K562 (cell line): ENCODE measurements around the gene GPER1. TPM values are rescaled to one million over a fixed set of nuclear protein-coding genes. Genes with fewer than 3 reads are reported as not detected.

Experiments
- CEBPB ChIP-seq: fragments of 450-650 bp; IDR thresholded peaks from 2 replicates; pipeline ENCODE4 v1.6.1; 2016; ENCODE audit warnings: missing genetic modification characterization, missing compliant biosample characterization
- EWSR1 ChIP-seq: fragments of 450-650 bp; IDR thresholded peaks from 2 replicates; pipeline ENCODE4 v1.6.1; 2018; ENCODE audit warnings: borderline replicate concordance, mild to moderate bottlenecking, low read depth, moderate library complexity; ENCODE audit not compliant: partially characterized antibody
- FOS ChIP-seq: IDR thresholded peaks from 3 replicates; pipeline ENCODE4 v1.6.1; 2011; ENCODE audit not compliant: insufficient read length; ENCODE audit errors: extremely low read depth
- LEF1 ChIP-seq: fragments of 450-650 bp; IDR thresholded peaks from 2 replicates; pipeline ENCODE4 v1.6.1; 2016; ENCODE audit warnings: mild to moderate bottlenecking
- MAZ ChIP-seq, 2 experiments: fragments of 450-650 bp in 1 of 2; sonication (generic) in 1 of 2; formaldehyde crosslinking; IDR thresholded peaks in 1 of 2; conservative IDR thresholded peaks in 1 of 2; 2 replicates each; pipeline versions ENCODE4 v1.4.0 to v1.5.0; 2020; ENCODE audit warnings: mild to moderate bottlenecking in 1 of 2, missing genetic modification reagents in 1 of 2
- MED1 ChIP-seq: sonication (generic); formaldehyde crosslinking; IDR thresholded peaks from 2 replicates; pipeline ENCODE4 v1.8.1; 2023; ENCODE audit warnings: missing genetic modification reagents, borderline replicate concordance
- MYC ChIP-seq, 2 experiments: fragments of 250-450 bp in 1 of 2; sonication (Bioruptor Pico) in 1 of 2; IDR thresholded peaks; 2 replicates each; pipeline versions ENCODE4 v1.5.1 to v1.6.1; 2012 to 2021; ENCODE audit warnings: low read depth in 2 of 2, borderline replicate concordance in 1 of 2, improper control_type of control experiment in 1 of 2, low read length in 1 of 2, mild to moderate bottlenecking in 1 of 2, moderate library complexity in 1 of 2
- RB1 ChIP-seq: fragments of 450-650 bp; IDR thresholded peaks from 2 replicates; pipeline ENCODE4 v1.6.1; 2017; ENCODE audit warnings: low read depth, mild to moderate bottlenecking
- RHOXF2B ChIP-seq: fragments of 250-450 bp; sonication (Bioruptor Pico); conservative IDR thresholded peaks from 2 replicates; pipeline ENCODE4 v1.5.1; 2021
- SMAD1 ChIP-seq: fragments of 150-350 bp; IDR thresholded peaks from 2 replicates; pipeline ENCODE4 v1.6.1; 2014; ENCODE audit warnings: low read length, low read depth; ENCODE audit not compliant: partially characterized antibody
- SOX6 ChIP-seq: fragments of 450-650 bp; IDR thresholded peaks from 2 replicates; pipeline ENCODE4 v1.6.1; 2014; ENCODE audit warnings: mild to moderate bottlenecking
- TCF3 ChIP-seq: sonication (generic); formaldehyde crosslinking; IDR thresholded peaks from 2 replicates; pipeline ENCODE4 v1.4.0; 2020; ENCODE audit warnings: mild to moderate bottlenecking, missing genetic modification reagents
- TCFL5 ChIP-seq: fragments of 250-450 bp; sonication (Bioruptor Pico); conservative IDR thresholded peaks from 2 replicates; pipeline ENCODE4 v1.6.1; 2021; ENCODE audit warnings: mild to moderate bottlenecking, moderate library complexity, matching md5 sums
- ZNF184 ChIP-seq: sonication (generic); formaldehyde crosslinking; IDR thresholded peaks from 2 replicates; pipeline ENCODE4 v1.5.0; 2020; ENCODE audit warnings: missing genetic modification reagents
- ZNF561 ChIP-seq: fragments of 450-650 bp; formaldehyde crosslinking; conservative IDR thresholded peaks from 2 replicates; pipeline ENCODE4 v1.4.0; 2020; ENCODE audit warnings: mild to moderate bottlenecking, moderate library complexity
- ZNF695 ChIP-seq: fragments of 450-650 bp; formaldehyde crosslinking; IDR thresholded peaks from 2 replicates; pipeline ENCODE4 v1.4.0; 2020; ENCODE audit warnings: mild to moderate bottlenecking, moderate library complexity
- ZNF707 ChIP-seq: fragments of 250-450 bp; sonication (Bioruptor Pico); conservative IDR thresholded peaks from 2 replicates; pipeline ENCODE4 v1.8.0; 2022; ENCODE audit warnings: inconsistent platforms, mild to moderate bottlenecking, moderate library complexity
- polyA plus RNA-seq, 8 experiments: library from polyadenylated mRNA; depleted of rRNA in 4 of 8; stranded (reverse) in 5 of 8; unstranded in 3 of 8; fragments of >200 nt; fragmentation: Nextera tagmentation in 2 of 8; fragmentation: Illumina TruSeq in 1 of 8; extraction: Ambion mirVana in 2 of 8; extraction: Trizol in 1 of 8; gene quantifications; 2 replicates each; pipeline versions ENCODE4 v1.2.1 to v1.2.3, GENCODE V29; 2011 to 2014; ENCODE audit warnings: inconsistent platforms in 1 of 8, missing spikeins in 1 of 8
- total RNA-seq, 7 experiments: library from RNA; depleted of rRNA in 6 of 7; stranded (reverse); fragments of >200 nt in 6 of 7; fragmentation: Illumina TruSeq in 2 of 7; extraction: Trizol in 2 of 7; gene quantifications; 2 replicates each; pipeline versions ENCODE4 v1.2.1 to v1.2.3, GENCODE V29; 2011 to 2021; ENCODE audit warnings: low replicate concordance in 1 of 7
- TF ChIP-seq, protein P1 (sequence below): sonication (generic); IDR thresholded peaks from 2 replicates; pipeline ENCODE4 v1.6.1; 2016
- TF ChIP-seq, protein P2 (sequence below): fragments of 250-450 bp; sonication (Bioruptor Pico); IDR thresholded peaks from 2 replicates; pipeline ENCODE4 v1.8.0; 2021; ENCODE audit warnings: moderate library complexity, mild to moderate bottlenecking, inconsistent platforms
- TF ChIP-seq, protein P3 (sequence below): sonication (generic); formaldehyde crosslinking; IDR thresholded peaks from 2 replicates; pipeline ENCODE4 v1.8.0; 2023; ENCODE audit warnings: missing genetic modification reagents, mild to moderate bottlenecking, borderline replicate concordance

The GPER1 gene
- total and polyA plus RNA-seq, 9 of the 15 experiments (the other 6 are each of a cell fraction or from before 2014, with no cell fraction given), result 0.04 to 0.09 (median 0.08) TPM; not detected in 6

DNA sequence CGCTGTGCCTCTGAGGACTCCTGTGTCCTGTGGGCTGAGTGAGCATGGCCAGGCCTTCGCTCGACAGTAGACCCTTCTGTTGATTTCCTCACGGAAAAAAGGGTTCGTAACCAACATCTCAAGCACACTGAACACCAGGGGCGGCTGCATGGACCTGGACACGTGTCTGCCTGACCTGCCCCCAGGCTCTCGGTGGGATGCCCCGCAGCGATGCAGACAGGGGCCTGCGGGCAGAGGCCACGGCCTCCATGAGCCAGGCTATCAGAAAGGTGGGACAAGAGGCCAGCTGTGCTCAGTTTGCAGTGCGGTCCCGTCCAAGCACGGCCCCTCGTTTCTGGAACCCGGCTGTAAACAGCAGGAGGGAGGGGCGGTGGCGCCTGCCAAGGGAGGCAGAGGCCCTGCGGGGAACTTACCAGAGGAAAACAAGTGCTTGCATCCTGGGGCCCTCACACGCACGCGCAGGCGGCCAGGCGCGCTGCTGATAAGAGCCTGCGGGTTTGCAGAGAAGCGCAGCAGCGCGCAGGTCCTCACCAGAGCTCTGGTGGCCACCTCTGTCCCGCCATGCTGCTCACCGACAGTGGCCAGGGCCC lies 33.0 kb upstream of the GPER1 start (continued):
- peak; percentile 19; the same call in 1 of the 2 replicates for TF ChIP-seq RB1
- TF ChIP-seq FOS, result no peak
- no peak for TF ChIP-seq EWSR1
- TF ChIP-seq, protein P1, sequence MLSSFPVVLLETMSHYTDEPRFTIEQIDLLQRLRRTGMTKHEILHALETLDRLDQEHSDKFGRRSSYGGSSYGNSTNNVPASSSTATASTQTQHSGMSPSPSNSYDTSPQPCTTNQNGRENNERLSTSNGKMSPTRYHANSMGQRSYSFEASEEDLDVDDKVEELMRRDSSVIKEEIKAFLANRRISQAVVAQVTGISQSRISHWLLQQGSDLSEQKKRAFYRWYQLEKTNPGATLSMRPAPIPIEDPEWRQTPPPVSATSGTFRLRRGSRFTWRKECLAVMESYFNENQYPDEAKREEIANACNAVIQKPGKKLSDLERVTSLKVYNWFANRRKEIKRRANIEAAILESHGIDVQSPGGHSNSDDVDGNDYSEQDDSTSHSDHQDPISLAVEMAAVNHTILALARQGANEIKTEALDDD, result no peak
- TF ChIP-seq MED1 (CRISPR knock-in tag), result no peak
- TF ChIP-seq RHOXF2B (CRISPR knock-in tag), result 0 out of 2 replicates have a peak, but pooled peaks have one; percentile 14
- peak; percentile 69 for TF ChIP-seq MYC (IDR thresholded peaks at IDR 0.05; ENCODE audit: low read depth, low read length)
- peak; percentile 24; the same call in 1 of the 2 replicates for TF ChIP-seq MYC (CRISPR knock-in tag; IDR thresholded peaks at IDR 0.05; ENCODE audit: borderline replicate concordance, low read depth)
- no peak for TF ChIP-seq LEF1
- peak; percentile 43; the same call in 1 of the 2 replicates for TF ChIP-seq SOX6
- no peak for TF ChIP-seq ZNF561
- TF ChIP-seq ZNF695 (CRISPR knock-in tag), result no peak
- no peak for TF ChIP-seq CEBPB (tag)
- TF ChIP-seq ZNF707 (CRISPR knock-in tag), result no peak
- no peak for TF ChIP-seq TCFL5 (CRISPR knock-in tag)
- TF ChIP-seq MAZ (CRISPR knock-in tag; conservative IDR thresholded peaks at IDR 0.05 in 1 of 2, IDR thresholded peaks at IDR 0.05 in 1 of 2), result peak; percentile 77 to 80
- no peak for TF ChIP-seq ZNF184 (CRISPR knock-in tag)
- TF ChIP-seq SMAD1, result no peak
- TF ChIP-seq, protein P2, sequence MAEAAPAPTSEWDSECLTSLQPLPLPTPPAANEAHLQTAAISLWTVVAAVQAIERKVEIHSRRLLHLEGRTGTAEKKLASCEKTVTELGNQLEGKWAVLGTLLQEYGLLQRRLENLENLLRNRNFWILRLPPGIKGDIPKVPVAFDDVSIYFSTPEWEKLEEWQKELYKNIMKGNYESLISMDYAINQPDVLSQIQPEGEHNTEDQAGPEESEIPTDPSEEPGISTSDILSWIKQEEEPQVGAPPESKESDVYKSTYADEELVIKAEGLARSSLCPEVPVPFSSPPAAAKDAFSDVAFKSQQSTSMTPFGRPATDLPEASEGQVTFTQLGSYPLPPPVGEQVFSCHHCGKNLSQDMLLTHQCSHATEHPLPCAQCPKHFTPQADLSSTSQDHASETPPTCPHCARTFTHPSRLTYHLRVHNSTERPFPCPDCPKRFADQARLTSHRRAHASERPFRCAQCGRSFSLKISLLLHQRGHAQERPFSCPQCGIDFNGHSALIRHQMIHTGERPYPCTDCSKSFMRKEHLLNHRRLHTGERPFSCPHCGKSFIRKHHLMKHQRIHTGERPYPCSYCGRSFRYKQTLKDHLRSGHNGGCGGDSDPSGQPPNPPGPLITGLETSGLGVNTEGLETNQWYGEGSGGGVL (CRISPR knock-in tag), result no peak
- TF ChIP-seq, protein P3, sequence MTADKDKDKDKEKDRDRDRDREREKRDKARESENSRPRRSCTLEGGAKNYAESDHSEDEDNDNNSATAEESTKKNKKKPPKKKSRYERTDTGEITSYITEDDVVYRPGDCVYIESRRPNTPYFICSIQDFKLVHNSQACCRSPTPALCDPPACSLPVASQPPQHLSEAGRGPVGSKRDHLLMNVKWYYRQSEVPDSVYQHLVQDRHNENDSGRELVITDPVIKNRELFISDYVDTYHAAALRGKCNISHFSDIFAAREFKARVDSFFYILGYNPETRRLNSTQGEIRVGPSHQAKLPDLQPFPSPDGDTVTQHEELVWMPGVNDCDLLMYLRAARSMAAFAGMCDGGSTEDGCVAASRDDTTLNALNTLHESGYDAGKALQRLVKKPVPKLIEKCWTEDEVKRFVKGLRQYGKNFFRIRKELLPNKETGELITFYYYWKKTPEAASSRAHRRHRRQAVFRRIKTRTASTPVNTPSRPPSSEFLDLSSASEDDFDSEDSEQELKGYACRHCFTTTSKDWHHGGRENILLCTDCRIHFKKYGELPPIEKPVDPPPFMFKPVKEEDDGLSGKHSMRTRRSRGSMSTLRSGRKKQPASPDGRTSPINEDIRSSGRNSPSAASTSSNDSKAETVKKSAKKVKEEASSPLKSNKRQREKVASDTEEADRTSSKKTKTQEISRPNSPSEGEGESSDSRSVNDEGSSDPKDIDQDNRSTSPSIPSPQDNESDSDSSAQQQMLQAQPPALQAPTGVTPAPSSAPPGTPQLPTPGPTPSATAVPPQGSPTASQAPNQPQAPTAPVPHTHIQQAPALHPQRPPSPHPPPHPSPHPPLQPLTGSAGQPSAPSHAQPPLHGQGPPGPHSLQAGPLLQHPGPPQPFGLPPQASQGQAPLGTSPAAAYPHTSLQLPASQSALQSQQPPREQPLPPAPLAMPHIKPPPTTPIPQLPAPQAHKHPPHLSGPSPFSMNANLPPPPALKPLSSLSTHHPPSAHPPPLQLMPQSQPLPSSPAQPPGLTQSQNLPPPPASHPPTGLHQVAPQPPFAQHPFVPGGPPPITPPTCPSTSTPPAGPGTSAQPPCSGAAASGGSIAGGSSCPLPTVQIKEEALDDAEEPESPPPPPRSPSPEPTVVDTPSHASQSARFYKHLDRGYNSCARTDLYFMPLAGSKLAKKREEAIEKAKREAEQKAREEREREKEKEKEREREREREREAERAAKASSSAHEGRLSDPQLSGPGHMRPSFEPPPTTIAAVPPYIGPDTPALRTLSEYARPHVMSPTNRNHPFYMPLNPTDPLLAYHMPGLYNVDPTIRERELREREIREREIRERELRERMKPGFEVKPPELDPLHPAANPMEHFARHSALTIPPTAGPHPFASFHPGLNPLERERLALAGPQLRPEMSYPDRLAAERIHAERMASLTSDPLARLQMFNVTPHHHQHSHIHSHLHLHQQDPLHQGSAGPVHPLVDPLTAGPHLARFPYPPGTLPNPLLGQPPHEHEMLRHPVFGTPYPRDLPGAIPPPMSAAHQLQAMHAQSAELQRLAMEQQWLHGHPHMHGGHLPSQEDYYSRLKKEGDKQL, result 0 out of 2 replicates have a peak, but pooled peaks have one; percentile 15
- peak; percentile 66 for TF ChIP-seq TCF3 (CRISPR knock-in tag)
